GM19455 (cell line): ENCODE data around the gene ST6GALNAC3.

Experiments
- ATAC-seq: cut with Tn5 transposase; IDR thresholded peaks from one replicate; pipeline ENCODE4 v1.9.1; 2021; ENCODE audit not compliant: unreplicated experiment

ST6GALNAC3 gene

GRCh38 chr1:76562292-76562691, 487.7 kb downstream of the ST6GALNAC3 start:
- no peak for ATAC-seq

- no peak for ATAC-seq
Measured at GRCh38 chr1:76568573-76569238, 494.2 kb downstream of the ST6GALNAC3 start.

GRCh38 chr1:76571248-76571647, 496.7 kb downstream of the ST6GALNAC3 start:
- ATAC-seq = no peak

- ATAC-seq = no peak
Measured at GRCh38 chr1:76572229-76572628, 497.7 kb downstream of the ST6GALNAC3 start.

- ATAC-seq = no peak
Measured at GRCh38 chr1:76576876-76577524, 502.5 kb downstream of the ST6GALNAC3 start.

- no peak for ATAC-seq
Measured at GRCh38 chr1:76577525-76578185, 503.1 kb downstream of the ST6GALNAC3 start.

- no peak for ATAC-seq
Measured at GRCh38 chr1:76580206-76580605, 505.7 kb downstream of the ST6GALNAC3 start.

GRCh38 chr1:76581712-76582111, 507.2 kb downstream of the ST6GALNAC3 start:
- no peak for ATAC-seq

GRCh38 chr1:76583235-76583868, 508.8 kb downstream of the ST6GALNAC3 start:
- no peak for ATAC-seq

GRCh38 chr1:76583875-76584477, 509.4 kb downstream of the ST6GALNAC3 start:
- ATAC-seq = no peak

GRCh38 chr1:76585980-76586674, 511.6 kb downstream of the ST6GALNAC3 start:
- ATAC-seq = no peak

GRCh38 chr1:76587212-76587611, 512.7 kb downstream of the ST6GALNAC3 start:
- ATAC-seq = no peak

GRCh38 chr1:76591461-76591860, 516.9 kb downstream of the ST6GALNAC3 start:
- ATAC-seq = no peak

- no peak for ATAC-seq
Measured at GRCh38 chr1:76591963-76592362, 517.4 kb downstream of the ST6GALNAC3 start.

- ATAC-seq = no peak
Measured at GRCh38 chr1:76593141-76593540, 518.6 kb downstream of the ST6GALNAC3 start.

- no peak for ATAC-seq
Measured at GRCh38 chr1:76593618-76594017, 519.1 kb downstream of the ST6GALNAC3 start.

GRCh38 chr1:76595024-76595423, 520.5 kb downstream of the ST6GALNAC3 start:
- ATAC-seq = no peak

GRCh38 chr1:76601465-76601864, 526.9 kb downstream of the ST6GALNAC3 start:
- no peak for ATAC-seq

- no peak for ATAC-seq
Measured at GRCh38 chr1:76607717-76608116, 533.2 kb downstream of the ST6GALNAC3 start.

- ATAC-seq = no peak
Measured at GRCh38 chr1:76611770-76612445, 537.4 kb downstream of the ST6GALNAC3 start.
